K562 (cell line): ENCODE data around the gene VDAC1. TPM values are rescaled to one million over a fixed set of nuclear protein-coding genes. Genes with fewer than 3 reads are reported as not detected.

Experiments
- ATAC-seq: fragments of 200-7000 bp; cut with Tn5 transposase; 3 replicates; pipeline ENCODE4 v1.9.1; 2020; ENCODE audit warnings: moderate library complexity
- BruUV-seq: library from RNA; stranded (reverse); fragments of 400-500 nt; replicated peaks from 2 replicates; lab custom pipeline; 2021; lab: Mats Ljungman, UMichigan
- CTCF ChIA-PET: fragments of 300-600 bp; formaldehyde crosslinking; extraction: SDS; loops from one replicate; lab custom pipeline; 2021; ENCODE audit warnings: low intra/inter-chr PET ratio; lab: Yijun Ruan, JAX
- POLR2A ChIA-PET: fragments of 300-600, 350-650 bp; sonication (Branson Sonifier 250); formaldehyde crosslinking; extraction: SDS; loops from one replicate; lab custom pipeline; 2021; ENCODE audit warnings: antibody characterized with exemption, inconsistent platforms; lab: Yijun Ruan, JAX
- DNase-seq, 4 experiments: peaks; one replicate each; pipeline versions ENCODE4 v3.0.0 to v3.0.0-alpha.2; 2011 to 2018; ENCODE audit warnings: low spot score in 3 of 4, mixed read lengths in 3 of 4; ENCODE audit errors: extremely low read depth in 1 of 4
- FAIRE-seq: peaks from 2 replicates; lab custom pipeline; 2011; peaks lifted over from hg19 to GRCh38; lab: Jason Lieb, UNC
- H2AFZ ChIP-seq: 2 replicates; pipeline ENCODE4 v1.6.0; 2011; ENCODE audit warnings: low read depth, low read length, control low read depth, inconsistent platforms
- H3K27ac ChIP-seq: fragments of 200-600 bp; 3 replicates; pipeline ENCODE4 v1.8.0; 2011; ENCODE audit warnings: low read depth, mild to moderate bottlenecking, control low read depth, inconsistent platforms, low read length, moderate library complexity, mixed read lengths; ENCODE audit errors: extremely low read depth
- H3K27me3 ChIP-seq, 2 experiments: fragments of 300-600 bp in 1 of 2; 2 replicates in 1 of 2; 3 replicates in 1 of 2; pipeline versions ENCODE4 v1.6.0 to v1.8.0; 2011; ENCODE audit warnings: inconsistent platforms in 2 of 2, low read length in 2 of 2, mild to moderate bottlenecking in 1 of 2, mixed read lengths in 1 of 2, moderate library complexity in 1 of 2; ENCODE audit not compliant: control insufficient read depth in 2 of 2, insufficient read depth in 2 of 2
- H3K36me3 ChIP-seq: fragments of 300-600 bp; 3 replicates; pipeline ENCODE4 v1.8.0; 2011; ENCODE audit warnings: mild to moderate bottlenecking, low read length, inconsistent platforms; ENCODE audit not compliant: control insufficient read depth, insufficient read depth
- H3K4me1 ChIP-seq, 2 experiments: fragments of 200-600 bp in 1 of 2; replicated peaks in 1 of 2; 2 replicates in 1 of 2; 3 replicates in 1 of 2; pipeline versions ENCODE4 v1.5.1 to v1.8.0; 2011; ENCODE audit warnings: inconsistent platforms in 2 of 2, low read length in 2 of 2, mild to moderate bottlenecking in 1 of 2, mixed read lengths in 1 of 2, moderate library complexity in 1 of 2; ENCODE audit not compliant: control insufficient read depth in 2 of 2, insufficient read depth in 2 of 2
- H3K4me2 ChIP-seq: 2 replicates; pipeline ENCODE4 v1.6.1; 2011; ENCODE audit warnings: low read length, control low read depth, inconsistent platforms, mixed read lengths; ENCODE audit not compliant: insufficient read depth
- H3K4me3 ChIP-seq: fragments of 200-600 bp; sonication (generic), shearing (Covaris generic); 2 replicates; pipeline ENCODE4 v1.5.1; 2016; ENCODE audit warnings: control low read depth, inconsistent platforms
- H3K79me2 ChIP-seq: fragments of 200-600 bp; 3 replicates; pipeline ENCODE4 v1.8.0; 2011; ENCODE audit warnings: low read length, inconsistent platforms; ENCODE audit not compliant: control insufficient read depth, insufficient read depth
- H3K9ac ChIP-seq, 2 experiments: 2 replicates each; pipeline versions ENCODE4 v1.6.0 to v1.6.1; 2011; ENCODE audit warnings: low read depth in 2 of 2, low read length in 2 of 2, control low read depth in 1 of 2, inconsistent platforms in 1 of 2, mild to moderate bottlenecking in 1 of 2, mixed read lengths in 1 of 2; ENCODE audit not compliant: insufficient read depth in 1 of 2
- H3K9me1 ChIP-seq: one replicate; pipeline ENCODE4 v1.6.0; 2011; ENCODE audit warnings: inconsistent platforms, mild to moderate bottlenecking, low read length, moderate library complexity; ENCODE audit not compliant: control insufficient read depth, insufficient read depth
- H3K9me3 ChIP-seq: replicated peaks from 2 replicates; pipeline ENCODE4 v1.5.1; 2011; ENCODE audit warnings: low read depth, low read length, inconsistent platforms; ENCODE audit not compliant: control insufficient read depth, insufficient read depth
- H4K20me1 ChIP-seq: replicated peaks from 2 replicates; pipeline ENCODE4 v1.6.1; 2011; ENCODE audit warnings: low read length, inconsistent platforms, mixed read lengths; ENCODE audit not compliant: control insufficient read depth, insufficient read depth
- CTCFL ChIP-seq: IDR thresholded peaks from 2 replicates; pipeline ENCODE4 v1.6.1; 2011; ENCODE audit warnings: borderline replicate concordance, low read depth, mild to moderate bottlenecking, moderate library complexity, low read length; ENCODE audit not compliant: insufficient read depth, poor library complexity, severe bottlenecking
- NCOA6 ChIP-seq: fragments of 450-650 bp; IDR thresholded peaks from 2 replicates; pipeline ENCODE4 v1.6.1; 2017; ENCODE audit warnings: mild to moderate bottlenecking
- PCBP2 ChIP-seq: fragments of 200-400 bp; formaldehyde crosslinking; IDR thresholded peaks from 2 replicates; pipeline ENCODE4 v1.6.1; 2018; ENCODE audit warnings: low read length, low read depth, mild to moderate bottlenecking, moderate library complexity; ENCODE audit not compliant: poor library complexity, severe bottlenecking
- SRSF9 ChIP-seq: fragments of 200-400 bp; formaldehyde crosslinking; IDR thresholded peaks from 2 replicates; pipeline ENCODE4 v1.6.1; 2017; ENCODE audit warnings: low read depth, low read length, borderline replicate concordance
- WHSC1 ChIP-seq: IDR thresholded peaks from one replicate; pipeline ENCODE4 v1.6.1; 2012; ENCODE audit warnings: low read length, control low read depth, inconsistent platforms
- WGBS: fragments of 100-300 bp; shearing (Covaris generic); methylation state at CpG from one replicate; pipeline ENCODE4 v1.1.6; 2016; ENCODE audit warnings: low coverage, mixed read lengths; ENCODE audit not compliant: insufficient coverage; ENCODE audit errors: missing lambda C conversion rate; 5-methylcytosine and 5-hydroxymethylcytosine counted together
- in situ Hi-C: fragments of 300-500 bp; cut with MboI; formaldehyde crosslinking; loops from 4 replicates; pipeline ENCODE4 v1.15.0; 2018; ENCODE audit warnings: inconsistent platforms, mixed read lengths
- intact Hi-C: fragments of 100-400 bp; cut with micrococcal nuclease; formaldehyde crosslinking; loops from 2 replicates; pipeline ENCODE4 v1.14.2; 2022
- polyA plus RNA-seq, 8 experiments: library from polyadenylated mRNA; depleted of rRNA in 4 of 8; stranded (reverse) in 5 of 8; unstranded in 3 of 8; fragments of >200 nt; fragmentation: Nextera tagmentation in 2 of 8; fragmentation: Illumina TruSeq in 1 of 8; extraction: Ambion mirVana in 2 of 8; extraction: Trizol in 1 of 8; gene quantifications; 2 replicates each; pipeline versions ENCODE4 v1.2.1 to v1.2.3, GENCODE V29; 2011 to 2014; ENCODE audit warnings: inconsistent platforms in 1 of 8, missing spikeins in 1 of 8
- total RNA-seq, 7 experiments: library from RNA; depleted of rRNA in 6 of 7; stranded (reverse); fragments of >200 nt in 6 of 7; fragmentation: Illumina TruSeq in 2 of 7; extraction: Trizol in 2 of 7; gene quantifications; 2 replicates each; pipeline versions ENCODE4 v1.2.1 to v1.2.3, GENCODE V29; 2011 to 2021; ENCODE audit warnings: low replicate concordance in 1 of 7

The VDAC1 gene
- total and polyA plus RNA-seq, 9 of the 15 experiments (the other 6 are each of a cell fraction or from before 2014, with no cell fraction given): 168 to 366 (median 293) TPM

- no peak for TF ChIP-seq WHSC1
Observed at GRCh38 chr5:133957591-133957990, 47.2 kb downstream of the VDAC1 start (continued).

GRCh38 chr5:133957080-133957479 lies 47.7 kb downstream of the VDAC1 start:
- Histone ChIP-seq H3K9ac (no peak overlapping the region), H3K4me1 (no peaks in the 10 kb centered on the region; a peak in 1 of 5 replicates), H3K4me2 (no peak overlapping the region), H4K20me1 (no peaks in the 10 kb centered on the region), H3K27me3 (no peaks in the 10 kb centered on the region), H3K79me2 (peaks cover 19% of the 10 kb centered on the region), H3K27ac (no peak overlapping the region), H3K9me3 (no peaks in the 10 kb centered on the region), H3K36me3 (peaks cover 49% of the 10 kb centered on the region), H2AFZ (no peak overlapping the region), H3K9me1 (no peaks in the 10 kb centered on the region), H3K4me3 (no peak overlapping the region)
- 88% methylated on average over 4 of the region's 4 CpGs for WGBS
- DNase-seq (no peak), FAIRE-seq (no peak), ATAC-seq (no peak)
- CTCF ChIA-PET: no interaction called here
- TF ChIP-seq CTCFL: no peak
- TF ChIP-seq NCOA6: no peak
- TF ChIP-seq PCBP2: no peak
- TF ChIP-seq SRSF9: no peak
- BruUV-seq: no TSS peak
- in situ Hi-C loops: no loop called here
- intact Hi-C loops: no loop called here
- POLR2A ChIA-PET: no interaction called here
